DOHH2 (cell line): Measurements from ENCODE around the gene ACLY.

Experiments used
- H3F3A ChIP-seq: fragments of 200-600 bp; sonication (generic), shearing (Covaris generic); 2 replicates; pipeline ENCODE4 v1.6.0; 2016; ENCODE audit warnings: antibody characterized with exemption, mild to moderate bottlenecking; ENCODE audit not compliant: control insufficient read depth, insufficient read depth
- H3K27ac ChIP-seq: fragments of 200-600 bp; sonication (generic); 2 replicates; pipeline ENCODE4 v1.5.1; 2014; ENCODE audit warnings: low read depth, mild to moderate bottlenecking, low read length, moderate library complexity
- H3K27me3 ChIP-seq: fragments of 200-600 bp; sonication (generic); 2 replicates; pipeline ENCODE4 v1.6.1; 2014; ENCODE audit warnings: mild to moderate bottlenecking, low read length, mixed read lengths; ENCODE audit not compliant: control insufficient read depth
- H3K36me3 ChIP-seq: fragments of 200-600 bp; sonication (generic); 2 replicates; pipeline ENCODE4 v1.6.1; 2014; ENCODE audit warnings: mild to moderate bottlenecking, low read length, moderate library complexity, mixed read lengths; ENCODE audit not compliant: control insufficient read depth
- H3K4me1 ChIP-seq: fragments of 200-600 bp; sonication (generic); 2 replicates; pipeline ENCODE4 v1.6.1; 2014; ENCODE audit warnings: mild to moderate bottlenecking, low read length, mixed read lengths; ENCODE audit not compliant: control insufficient read depth
- H3K4me2 ChIP-seq: fragments of 200-600 bp; sonication (generic); 2 replicates; pipeline ENCODE4 v1.6.0; 2014; ENCODE audit warnings: mild to moderate bottlenecking, low read length, moderate library complexity
- H3K4me3 ChIP-seq: fragments of 200-600 bp; sonication (generic); 2 replicates; pipeline ENCODE4 v1.5.1; 2014; ENCODE audit warnings: mild to moderate bottlenecking, low read length, mixed read lengths
- H3K79me2 ChIP-seq: fragments of 200-600 bp; sonication (generic); 2 replicates; pipeline ENCODE4 v1.6.1; 2014; ENCODE audit warnings: mild to moderate bottlenecking, low read length, mixed read lengths; ENCODE audit not compliant: control insufficient read depth
- H3K9me2 ChIP-seq: fragments of 200-600 bp; sonication (generic); replicated peaks from 2 replicates; pipeline ENCODE4 v1.6.1; 2014; ENCODE audit warnings: mild to moderate bottlenecking, low read length, mixed read lengths; ENCODE audit not compliant: control insufficient read depth
- H3K9me3 ChIP-seq: fragments of 200-600 bp; sonication (generic); 2 replicates; pipeline ENCODE4 v1.6.1; 2014; ENCODE audit warnings: antibody characterized with exemption, low read length, mixed read lengths; ENCODE audit not compliant: control insufficient read depth, insufficient read depth
- H4K20me1 ChIP-seq: fragments of 200-600 bp; sonication (generic); 2 replicates; pipeline ENCODE4 v1.6.0; 2014; ENCODE audit warnings: low read depth, mild to moderate bottlenecking, antibody characterized with exemption, low read length, moderate library complexity; ENCODE audit not compliant: control insufficient read depth, insufficient read depth
- CTCF ChIP-seq: fragments of 200-600 bp; sonication (generic); IDR thresholded peaks from one replicate; pipeline ENCODE4 v1.5.1; 2014; ENCODE audit warnings: antibody characterized with exemption, mild to moderate bottlenecking, low read depth, low read length; ENCODE audit not compliant: poor library complexity, severe bottlenecking
- EZH2phosphoT487 ChIP-seq: fragments of 200-600 bp; sonication (generic); IDR thresholded peaks from 2 replicates; pipeline ENCODE4 v1.6.1; 2017; ENCODE audit warnings: borderline replicate concordance, mild to moderate bottlenecking, antibody characterized with exemption, low read length, moderate library complexity, mixed read lengths

Gene ACLY

GRCh38 chr17:41919840-41920579 lies 1.3 kb upstream of the ACLY start:
- Histone ChIP-seq H3K27ac (peak overlapping the region; percentile 57), H3K4me3 (peak overlapping the region; percentile 86), H3K4me1 (peaks cover 57% of the 10 kb centered on the region)

GRCh38 chr17:41919165-41919817 lies 540 bp upstream of the ACLY start:
- H3K36me3 ChIP-seq: peaks cover 44% of the 10 kb centered on the region
- peaks cover 54% of the 10 kb centered on the region for H3K79me2 ChIP-seq
- H3K9me3 ChIP-seq: no peaks in the 10 kb centered on the region
- H3K27ac ChIP-seq: peak overlapping the region; percentile 57
- peaks cover 30% of the 10 kb centered on the region for H4K20me1 ChIP-seq
- H3K4me3 ChIP-seq: peak overlapping the region; percentile 86
- no peak for TF ChIP-seq EZH2phosphoT487
- TF ChIP-seq CTCF: no peak
- H3K27me3 ChIP-seq: no peaks in the 10 kb centered on the region
- H3K4me1 ChIP-seq: peaks cover 57% of the 10 kb centered on the region
- H3K9me2 ChIP-seq: no peaks in the 10 kb centered on the region
- peaks cover 14% of the 10 kb centered on the region for H3F3A ChIP-seq
- H3K4me2 ChIP-seq: peak overlapping the region; percentile 89

More at GRCh38 chr17:41919840-41920579, 1.3 kb upstream of the ACLY start:
- Histone ChIP-seq H4K20me1 (peaks cover 23% of the 10 kb centered on the region), H3K9me2 (no peaks in the 10 kb centered on the region), H3K79me2 (peaks cover 47% of the 10 kb centered on the region), H3K27me3 (no peaks in the 10 kb centered on the region), H3K4me2 (peak overlapping the region; percentile 89), H3K36me3 (peaks cover 37% of the 10 kb centered on the region), H3K9me3 (no peaks in the 10 kb centered on the region), H3F3A (peaks cover 14% of the 10 kb centered on the region)
- TF ChIP-seq CTCF: no peak
- TF ChIP-seq EZH2phosphoT487: no peak

GRCh38 chr17:41917679-41918313 lies 955 bp downstream of the ACLY start:
- peak overlapping the region; percentile 78 for H3K27ac ChIP-seq
- no peak for TF ChIP-seq EZH2phosphoT487
- no peak for TF ChIP-seq CTCF
- H3K4me3 ChIP-seq: peak overlapping the region; percentile 86
- H3K9me3 ChIP-seq: no peaks in the 10 kb centered on the region
- H3K4me1 ChIP-seq: peaks cover 57% of the 10 kb centered on the region
- H3K79me2 ChIP-seq: peaks cover 69% of the 10 kb centered on the region
- H3K36me3 ChIP-seq: peaks cover 59% of the 10 kb centered on the region
- peaks cover 40% of the 10 kb centered on the region for H4K20me1 ChIP-seq
- H3K4me2 ChIP-seq: peak overlapping the region; percentile 89
- H3F3A ChIP-seq: peaks cover 9% of the 10 kb centered on the region
- no peaks in the 10 kb centered on the region for H3K9me2 ChIP-seq
- no peaks in the 10 kb centered on the region for H3K27me3 ChIP-seq
